ENCODE results near the gene CLDN6.
A peak's percentile ranks its signal among the peaks of the same experiment; 100 is the strongest.

Gene CLDN6

GRCh38 chr16:3051494-3051893, 33.5 kb upstream of the CLDN6 start:
- DNase-seq = no peak

DNA sequence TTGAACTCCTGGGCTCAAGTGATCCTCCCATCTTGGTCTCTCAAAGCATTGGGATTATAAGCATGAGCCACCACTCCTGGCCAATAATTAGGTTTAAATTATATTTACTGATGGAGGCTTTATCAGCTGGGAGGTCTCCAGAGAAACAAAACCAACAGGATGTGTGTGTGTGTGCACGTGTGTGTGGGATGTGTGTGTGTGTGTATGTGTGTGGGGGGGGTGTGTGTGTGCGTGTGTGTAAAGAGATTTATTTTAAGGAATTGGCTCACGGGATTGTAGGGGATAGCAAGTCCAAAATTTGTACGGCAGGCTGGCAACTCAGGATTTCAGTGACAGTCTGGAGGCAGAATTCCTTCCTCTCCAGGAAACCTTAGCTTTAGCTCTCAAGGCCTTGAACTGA, 33.0 kb upstream of the CLDN6 start:
- DNase-seq = no peak

DNA sequence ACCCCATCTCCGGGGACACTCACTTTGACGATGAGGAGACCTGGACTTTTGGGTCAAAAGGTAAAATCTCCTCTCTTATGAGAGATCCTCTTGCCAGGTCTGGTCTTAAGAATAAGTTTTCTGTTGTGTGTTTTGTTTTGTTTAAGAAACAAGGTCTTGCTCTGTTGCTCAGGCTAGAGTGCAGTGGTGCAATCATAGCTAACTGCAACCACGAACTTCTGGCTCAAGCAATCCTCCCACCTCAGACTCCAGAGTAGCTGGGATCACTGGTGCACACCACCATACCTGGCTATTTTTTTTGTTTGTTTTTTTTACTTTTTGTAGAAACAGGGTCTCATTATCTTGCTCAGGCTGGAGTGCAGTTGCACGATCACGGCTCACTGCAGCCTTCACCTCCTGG, 32.5 kb upstream of the CLDN6 start:
- DNase-seq = no peak

GRCh38 chr16:3049921-3050481, 32.0 kb upstream of the CLDN6 start:
- no peak for DNase-seq

GRCh38 chr16:3047387-3047720, 29.4 kb upstream of the CLDN6 start:
- no peak for DNase-seq

GRCh38 chr16:3046641-3047386, 28.8 kb upstream of the CLDN6 start:
- no peak for DNase-seq

DNA sequence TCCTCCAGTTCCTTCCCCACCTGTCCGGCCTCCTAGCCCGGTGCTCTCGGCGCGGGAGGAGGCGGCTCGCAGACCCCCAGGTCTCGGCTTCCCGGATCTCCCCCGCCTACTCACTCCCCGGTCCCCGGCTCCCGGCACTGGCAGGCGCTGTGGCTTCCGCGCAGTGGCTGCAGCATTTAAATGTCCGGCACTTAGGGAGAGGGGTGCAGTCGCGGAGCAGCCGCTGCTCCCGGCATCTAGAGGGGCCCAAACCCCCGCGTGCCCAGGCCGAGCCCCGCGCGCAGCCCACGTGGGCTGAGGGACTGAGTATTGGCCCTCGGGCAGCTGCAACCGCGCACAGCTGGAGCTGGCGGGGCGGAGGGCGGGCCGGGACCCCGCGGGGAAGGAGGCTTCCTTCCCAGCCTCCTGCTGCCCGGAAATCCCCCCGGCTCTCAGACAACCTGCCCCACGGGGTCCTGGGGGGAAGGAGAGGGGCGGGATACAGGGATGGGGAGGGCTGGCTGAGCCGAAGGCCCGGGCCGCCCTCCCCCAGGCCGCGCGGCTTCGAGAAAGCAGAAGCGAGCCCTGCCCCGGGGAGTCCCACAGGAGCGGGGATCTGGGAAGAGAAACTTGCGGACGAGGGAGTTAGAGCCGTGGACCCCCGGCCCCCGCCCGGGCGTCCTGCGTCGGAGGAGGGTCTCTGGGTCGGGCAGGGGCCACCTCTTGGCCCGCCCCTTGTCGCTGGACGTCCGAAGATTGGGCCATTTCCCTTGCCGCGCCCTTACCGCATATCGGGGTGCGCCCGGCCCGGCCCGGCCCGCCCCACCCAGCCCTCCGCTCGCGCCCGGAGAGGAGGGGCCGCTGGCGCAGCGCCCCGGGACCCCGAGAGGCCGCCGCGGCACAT, 28.0 kb upstream of the CLDN6 start, which contains the start of gene MMP25:
TSS of gene MMP25 (plus strand) at position 804 of the 883 bp plus-strand sequence. CDS start 357 bp downstream, outside the sequence.
- DNase-seq = peak; percentile 1

- no peak for DNase-seq
Observed at GRCh38 chr16:3044708-3045107, 26.7 kb upstream of the CLDN6 start.

DNA sequence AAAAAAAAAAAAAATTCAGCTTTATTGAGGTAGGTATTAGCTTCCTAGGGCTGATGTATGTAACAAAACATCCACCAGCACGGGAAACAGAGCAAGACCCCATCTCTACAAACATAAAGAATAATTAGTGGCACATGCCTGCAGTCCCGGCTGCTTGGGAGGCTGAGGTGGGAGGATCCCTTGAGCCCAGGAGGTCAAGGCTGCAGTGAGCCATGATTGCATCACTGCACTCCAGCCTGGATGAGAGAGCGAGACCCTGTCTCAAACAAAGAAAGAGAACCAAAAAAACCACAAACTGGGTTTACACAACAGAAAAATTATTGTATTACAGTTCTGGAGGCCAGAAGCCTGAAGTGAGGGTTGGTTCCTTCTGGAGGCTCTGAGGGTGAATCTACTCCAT, 24.4 kb upstream of the CLDN6 start:
- DNase-seq = no peak

DNA sequence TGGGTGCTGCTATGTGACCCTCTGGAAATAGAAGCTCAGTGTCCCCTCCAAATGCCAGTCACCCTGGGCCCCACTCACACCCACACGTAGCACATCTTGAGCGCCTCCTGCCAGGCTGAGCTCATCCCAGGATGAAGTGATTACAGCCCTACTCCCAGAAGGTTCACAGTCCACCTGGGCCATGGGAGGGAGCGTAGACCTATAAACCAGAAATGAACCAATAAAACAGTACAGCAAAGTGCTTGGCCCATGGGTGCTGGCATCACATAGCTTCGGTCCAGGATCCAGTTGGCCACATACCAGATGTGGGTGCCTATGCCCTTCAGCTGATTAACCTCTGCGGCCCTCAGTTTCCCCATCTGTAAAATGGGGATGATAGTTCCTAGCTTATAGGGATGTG, 20.9 kb upstream of the CLDN6 start:
- DNase-seq = no peak

DNA sequence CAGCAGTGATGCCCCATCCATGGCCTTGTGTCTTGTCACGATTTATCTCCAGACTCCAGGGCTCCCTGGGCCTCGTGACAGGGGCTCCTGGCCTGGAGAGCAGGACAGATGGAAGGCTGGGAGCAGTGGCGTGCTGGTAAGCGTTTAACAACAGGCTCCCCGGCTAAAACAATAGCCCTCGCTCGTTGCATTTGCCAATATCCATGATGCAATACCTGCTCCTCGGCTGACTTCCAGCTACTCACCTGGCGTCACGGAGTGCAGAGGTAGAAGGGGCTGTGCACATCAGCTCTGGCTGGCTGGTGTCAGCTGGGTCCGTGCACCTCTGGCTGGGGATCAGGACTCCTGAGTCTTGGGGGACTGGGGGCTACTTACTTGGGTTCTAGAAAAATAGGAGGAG, 20.3 kb upstream of the CLDN6 start:
- no peak for DNase-seq

DNA sequence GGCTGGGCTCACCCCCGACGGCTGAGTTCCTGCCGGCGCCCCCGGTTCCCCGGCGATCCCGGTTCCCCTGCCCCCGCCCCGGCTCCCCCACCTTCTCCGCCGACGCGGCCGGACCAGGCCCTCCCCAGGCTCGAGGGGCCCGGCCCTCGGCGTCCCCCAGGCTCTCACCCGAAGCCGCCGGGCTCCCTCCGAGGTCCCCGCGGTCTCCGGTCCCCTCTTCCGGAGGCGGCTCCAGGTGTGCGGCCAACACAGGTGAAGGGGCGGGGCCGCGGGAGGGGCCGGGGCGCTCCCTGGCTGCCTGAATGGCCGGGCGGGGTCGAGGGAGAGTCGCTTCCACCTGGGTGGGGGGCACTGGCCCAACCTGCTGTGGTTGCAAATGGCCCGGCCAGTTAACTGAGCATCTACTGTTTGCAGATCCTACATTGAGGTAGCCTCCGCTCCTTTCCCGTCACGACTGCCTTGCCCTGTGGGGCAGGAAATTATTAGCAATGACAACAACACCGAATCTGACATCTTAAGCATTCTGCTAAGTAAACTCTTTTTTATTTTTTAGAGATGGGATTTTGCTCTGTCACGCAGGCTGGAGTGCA, 18.8 kb upstream of the CLDN6 start, which contains the start of gene BICDL2:
TSS of gene BICDL2 (minus strand) at position 219 of the 590 bp plus-strand sequence. CDS start 1,448 bp downstream, outside the sequence.
- peak; percentile 1 for DNase-seq

GRCh38 chr16:3035972-3036725, 18.2 kb upstream of the CLDN6 start:
- DNase-seq = no peak

DNA sequence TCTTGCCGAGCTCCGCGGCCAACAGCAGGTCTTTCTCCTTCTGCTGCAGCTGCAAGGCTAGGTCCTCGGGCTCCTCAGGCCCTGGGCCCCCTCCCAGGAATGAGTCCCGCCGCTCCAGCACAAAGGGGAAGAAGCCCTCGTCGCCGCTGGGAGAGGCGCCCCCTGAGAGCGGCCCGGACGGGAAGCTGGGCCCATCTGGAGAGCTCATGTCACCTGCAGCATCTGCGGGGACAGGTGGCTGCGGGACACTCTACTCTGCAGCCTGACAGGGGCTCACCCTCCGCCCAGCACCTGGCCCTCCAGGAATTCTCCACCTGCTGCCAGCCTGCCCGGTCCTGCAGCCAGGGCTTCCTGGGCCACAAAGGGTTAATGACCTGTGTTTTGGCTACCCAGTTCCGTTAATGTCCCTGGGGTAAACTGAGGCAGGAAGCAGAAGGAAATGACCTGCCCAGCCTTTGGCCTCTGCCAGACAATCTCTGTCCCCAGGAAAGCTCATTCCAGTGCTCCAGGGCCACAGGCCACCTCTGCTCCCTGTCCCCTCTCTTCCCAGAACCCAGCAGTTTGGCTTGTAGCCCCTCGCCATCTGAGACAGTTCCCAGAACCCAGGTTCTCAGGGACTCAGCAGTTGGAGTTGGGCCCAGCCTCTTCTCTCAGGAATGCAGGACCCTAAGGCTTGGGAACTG, 17.4 kb upstream of the CLDN6 start:
- peak; percentile 1 for DNase-seq

DNA sequence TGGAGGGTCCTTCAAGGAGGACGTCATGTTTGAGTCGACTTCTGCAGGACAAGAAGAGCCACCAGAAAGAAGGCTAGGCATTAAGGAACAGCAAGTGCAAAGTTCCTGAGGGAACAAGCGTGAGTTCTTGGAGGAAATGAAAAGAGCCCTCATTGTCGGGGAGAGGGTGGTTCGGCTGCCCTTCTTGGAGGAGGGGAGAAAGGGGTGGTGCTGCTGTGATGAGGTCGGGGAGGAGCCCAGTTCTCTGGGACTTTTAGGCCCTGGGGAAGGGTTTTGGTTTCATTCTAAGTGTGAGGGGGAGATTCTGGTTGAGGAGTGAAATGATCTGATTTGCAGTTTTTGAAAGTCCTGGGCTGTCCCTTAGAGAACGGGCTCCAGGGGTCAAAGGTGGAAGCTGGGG, 14.6 kb upstream of the CLDN6 start:
- DNase-seq = peak; percentile 1

DNA sequence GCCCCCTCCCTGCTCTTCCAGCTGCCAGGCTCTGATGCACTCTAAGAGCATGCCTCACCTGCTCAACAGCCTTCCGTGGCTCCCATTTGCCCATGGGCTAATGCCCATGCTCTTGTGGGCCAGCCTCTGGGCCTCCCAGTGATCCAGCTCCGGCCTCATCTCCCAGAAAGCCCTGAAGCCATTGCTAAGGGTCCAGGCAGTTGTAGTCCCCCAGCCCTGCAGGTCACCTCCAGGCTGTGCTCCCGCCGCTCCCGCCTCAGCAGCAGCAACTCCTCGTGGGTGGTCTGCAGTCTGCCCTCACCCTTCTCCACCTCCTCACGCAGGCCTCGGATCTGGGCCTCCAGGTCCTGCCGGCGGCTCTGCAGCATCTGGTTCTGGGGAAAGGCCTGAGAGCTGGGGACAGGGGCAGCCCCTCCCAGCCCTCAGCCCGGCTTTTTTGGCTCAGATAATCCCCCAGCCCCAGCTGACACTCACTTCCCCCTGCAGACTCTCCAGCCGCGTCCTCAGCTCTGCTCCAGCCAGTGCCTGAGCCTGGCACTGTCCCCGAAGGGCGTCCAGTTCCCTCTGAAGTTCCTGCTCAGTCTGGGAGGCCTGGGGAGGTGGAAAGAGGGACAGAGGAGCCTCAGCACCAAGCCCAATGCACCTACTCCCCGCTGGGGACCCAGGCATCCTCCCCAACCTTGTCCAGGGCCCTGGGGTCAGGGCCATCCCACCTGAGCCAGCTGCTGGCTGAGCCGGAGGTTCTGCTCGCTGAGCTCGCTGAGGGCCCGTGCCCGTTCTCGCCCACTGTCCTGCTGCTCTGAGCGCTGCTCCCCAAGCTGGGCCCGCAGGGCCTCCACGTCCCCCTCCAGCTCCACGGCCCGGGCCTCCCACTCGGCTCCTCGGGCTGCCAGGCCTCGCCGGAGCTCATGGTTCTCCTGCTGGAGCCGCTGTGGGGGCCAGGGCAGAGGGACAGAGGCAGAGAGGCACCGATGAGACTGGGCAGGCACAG, 12.5 kb upstream of the CLDN6 start:
- DNase-seq = no peak

DNA sequence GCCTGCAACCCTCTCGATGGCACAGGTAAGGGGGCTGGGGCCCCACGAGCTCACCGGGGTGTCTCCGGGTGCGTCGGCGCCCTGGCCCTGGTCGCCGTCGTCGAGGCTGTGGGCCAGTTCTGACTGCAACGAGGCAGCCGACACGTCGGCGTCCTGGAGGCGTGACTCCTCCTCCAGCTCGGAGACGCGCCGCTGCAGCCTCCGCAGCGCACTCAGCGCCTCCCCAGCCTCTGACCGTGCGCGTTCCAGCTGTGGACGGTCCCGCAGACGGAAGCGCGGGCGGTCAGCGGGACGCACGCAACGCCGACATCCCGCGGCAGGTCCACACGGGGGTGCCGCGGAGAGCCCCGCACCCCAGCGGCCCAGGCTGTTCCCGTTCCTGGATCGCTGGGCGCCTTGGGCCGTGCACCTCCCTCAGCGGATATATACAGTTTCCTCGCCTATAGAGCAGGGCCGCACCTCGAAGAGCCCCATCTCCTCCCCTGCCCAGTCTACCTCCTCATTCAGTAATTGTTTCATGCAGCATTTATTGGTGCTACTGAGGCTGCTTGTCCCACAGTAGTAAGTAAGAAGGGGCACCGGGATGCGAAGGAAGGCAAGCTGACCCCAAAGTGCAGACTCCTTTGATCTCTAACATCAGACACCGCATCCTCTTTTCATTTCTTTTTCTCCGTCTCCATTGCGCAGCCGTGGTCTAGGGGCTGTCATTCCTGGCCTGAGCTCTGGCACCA, 11.7 kb upstream of the CLDN6 start:
- DNase-seq = no peak

DNA sequence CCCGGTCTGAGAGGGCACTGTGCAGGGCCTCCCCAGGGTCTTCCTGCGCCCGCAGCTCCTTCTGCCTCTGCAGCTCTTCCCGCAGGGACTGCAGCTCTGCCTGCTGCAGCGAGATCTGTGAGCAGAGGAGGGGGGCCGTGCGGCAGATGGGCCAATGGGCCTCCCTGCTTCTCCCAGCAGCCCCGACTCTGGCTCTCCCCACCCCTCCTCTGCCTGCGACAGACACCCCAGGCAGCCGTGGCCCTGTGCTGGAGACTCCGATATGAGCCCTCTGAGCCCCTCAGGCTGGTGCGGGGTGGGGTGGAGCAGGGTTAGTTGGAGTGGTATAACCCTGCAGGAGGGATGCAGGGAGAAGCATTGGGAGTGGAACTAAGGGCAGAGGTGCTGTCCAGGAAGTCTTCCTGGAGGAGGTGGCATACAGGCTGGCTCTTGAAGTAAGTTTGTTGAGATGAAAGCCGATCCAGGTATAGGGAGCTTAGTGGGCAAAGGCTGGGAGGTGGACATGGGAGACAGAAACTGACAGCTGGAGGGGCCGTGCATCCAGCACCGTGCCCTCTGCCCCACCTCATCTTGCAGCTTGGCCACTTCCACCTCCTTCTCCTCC, 10.8 kb upstream of the CLDN6 start:
- DNase-seq = no peak

DNA sequence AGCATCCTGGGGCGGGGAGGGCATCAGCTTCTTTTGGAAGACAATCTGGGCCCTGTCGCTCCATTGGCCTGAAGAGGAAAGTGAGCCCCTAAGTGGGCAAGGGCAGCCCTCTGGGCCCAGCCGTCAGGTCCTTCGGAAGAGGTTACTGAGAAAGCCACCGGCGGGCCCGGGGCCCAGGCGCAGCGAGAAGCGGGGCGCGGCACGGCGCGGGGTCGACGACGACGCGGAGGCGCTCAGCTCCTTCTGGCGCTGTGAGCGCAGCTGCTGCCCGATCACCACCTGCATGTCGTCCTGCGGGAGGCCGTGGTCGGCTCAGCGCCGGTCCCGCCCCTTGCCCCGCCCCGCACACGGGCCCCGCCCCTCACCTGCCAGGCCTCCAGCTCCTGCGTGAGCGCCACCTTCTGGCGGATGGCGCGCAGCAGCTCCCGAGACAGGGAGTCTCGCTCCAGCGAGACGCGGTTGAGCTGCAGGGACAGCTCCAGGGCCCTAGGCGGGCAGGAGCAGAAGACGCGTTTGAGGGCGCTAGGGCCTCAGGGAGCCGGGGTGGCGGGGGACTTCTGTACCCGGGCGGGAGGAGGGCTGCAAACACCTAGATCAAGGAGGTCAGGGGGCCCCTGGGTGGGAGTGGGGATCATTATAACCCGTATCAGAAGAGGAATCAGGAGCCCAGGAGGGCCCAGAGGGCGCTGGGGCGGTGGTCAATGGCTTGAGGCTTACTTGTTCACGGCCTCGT, 10.2 kb upstream of the CLDN6 start:
- peak; percentile 70 for DNase-seq
